Astrocyte of the spinal cord (primary cell): ENCODE data around the gene GDA.
A peak's percentile ranks its signal among the peaks of the same experiment; 100 is the strongest.

Experiments
- DNase-seq: peaks from one replicate; pipeline ENCODE4 v3.0.0; 2011; ENCODE audit warnings: low read depth, low spot score
- H3K4me3 ChIP-seq: 2 replicates; pipeline ENCODE4 v1.5.1; 2011; ENCODE audit warnings: low read depth, mild to moderate bottlenecking, low read length, moderate library complexity
- in situ Hi-C: cut with HindIII; loops from 2 replicates; pipeline ENCODE4 v1.10.0; 2017; ENCODE audit warnings: low sequenced_read_pairs
- TF ChIP-seq, protein P1 (sequence below): IDR thresholded peaks from 2 replicates; pipeline ENCODE4 v1.5.1; 2012; ENCODE audit warnings: low read depth, mild to moderate bottlenecking, low read length, inconsistent platforms

The GDA gene

DNA sequence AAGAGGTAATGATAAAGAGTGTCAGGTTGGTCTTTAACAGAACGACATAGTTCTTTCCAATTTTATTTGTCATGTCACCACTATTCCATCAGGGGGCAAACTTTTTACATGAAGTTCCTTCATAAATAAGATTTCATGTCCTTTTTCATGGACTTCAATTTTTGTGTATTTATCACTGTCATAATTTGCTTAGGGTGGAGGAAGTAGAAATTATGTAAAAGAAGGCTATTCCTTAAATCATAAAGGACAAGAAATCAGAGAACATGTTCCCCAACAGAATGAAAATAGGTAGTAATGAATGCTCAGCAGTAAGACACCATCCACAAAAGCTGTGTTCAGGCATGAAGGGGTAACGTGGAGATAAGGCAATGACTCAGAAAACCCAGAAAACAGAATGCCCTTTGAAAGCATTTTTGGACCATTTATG lies 143.0 kb downstream of the GDA start:
- TF ChIP-seq, protein P1, sequence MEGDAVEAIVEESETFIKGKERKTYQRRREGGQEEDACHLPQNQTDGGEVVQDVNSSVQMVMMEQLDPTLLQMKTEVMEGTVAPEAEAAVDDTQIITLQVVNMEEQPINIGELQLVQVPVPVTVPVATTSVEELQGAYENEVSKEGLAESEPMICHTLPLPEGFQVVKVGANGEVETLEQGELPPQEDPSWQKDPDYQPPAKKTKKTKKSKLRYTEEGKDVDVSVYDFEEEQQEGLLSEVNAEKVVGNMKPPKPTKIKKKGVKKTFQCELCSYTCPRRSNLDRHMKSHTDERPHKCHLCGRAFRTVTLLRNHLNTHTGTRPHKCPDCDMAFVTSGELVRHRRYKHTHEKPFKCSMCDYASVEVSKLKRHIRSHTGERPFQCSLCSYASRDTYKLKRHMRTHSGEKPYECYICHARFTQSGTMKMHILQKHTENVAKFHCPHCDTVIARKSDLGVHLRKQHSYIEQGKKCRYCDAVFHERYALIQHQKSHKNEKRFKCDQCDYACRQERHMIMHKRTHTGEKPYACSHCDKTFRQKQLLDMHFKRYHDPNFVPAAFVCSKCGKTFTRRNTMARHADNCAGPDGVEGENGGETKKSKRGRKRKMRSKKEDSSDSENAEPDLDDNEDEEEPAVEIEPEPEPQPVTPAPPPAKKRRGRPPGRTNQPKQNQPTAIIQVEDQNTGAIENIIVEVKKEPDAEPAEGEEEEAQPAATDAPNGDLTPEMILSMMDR = peak; percentile 45
- peak; percentile 68 for DNase-seq
- no peak overlapping the region for H3K4me3 ChIP-seq
- in situ Hi-C loops = no loop called here

DNA sequence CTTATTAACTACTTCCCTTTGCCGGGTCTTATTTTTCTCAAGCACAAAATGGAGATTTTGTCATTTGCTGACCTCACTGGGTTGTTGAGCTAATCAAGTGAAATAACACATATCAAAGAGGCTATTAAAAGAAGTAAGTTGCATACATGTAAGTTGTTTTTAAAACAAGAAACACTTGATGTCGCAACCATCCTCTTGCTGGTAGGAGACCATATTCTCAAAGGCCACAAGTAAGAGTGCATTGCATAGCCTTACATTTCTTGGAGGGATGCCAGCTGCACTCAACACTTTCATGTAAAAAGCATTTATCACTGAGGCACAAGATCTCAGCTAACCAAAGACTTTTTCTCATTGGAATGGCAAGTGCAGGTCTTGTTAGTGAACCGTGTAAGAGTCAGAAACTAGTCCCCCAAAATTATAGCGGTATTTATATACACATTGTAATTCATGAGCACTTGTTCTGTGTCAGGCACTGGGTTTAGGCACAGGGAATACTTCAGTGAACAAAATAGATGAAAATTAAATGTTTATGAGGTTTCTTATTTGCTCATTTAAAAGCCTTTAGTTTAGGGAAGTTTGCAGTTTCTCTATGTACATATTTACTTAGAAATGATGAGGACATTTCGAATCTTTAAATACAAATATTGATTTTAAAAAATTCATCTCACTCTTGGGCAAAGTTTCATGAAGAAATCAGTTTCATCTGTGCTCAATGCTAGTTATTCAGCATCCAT lies 143.8 kb downstream of the GDA start:
- no peak overlapping the region for H3K4me3 ChIP-seq
- DNase-seq = peak; percentile 73
- TF ChIP-seq, protein P1 = no peak
- in situ Hi-C loops = no loop called here

DNA sequence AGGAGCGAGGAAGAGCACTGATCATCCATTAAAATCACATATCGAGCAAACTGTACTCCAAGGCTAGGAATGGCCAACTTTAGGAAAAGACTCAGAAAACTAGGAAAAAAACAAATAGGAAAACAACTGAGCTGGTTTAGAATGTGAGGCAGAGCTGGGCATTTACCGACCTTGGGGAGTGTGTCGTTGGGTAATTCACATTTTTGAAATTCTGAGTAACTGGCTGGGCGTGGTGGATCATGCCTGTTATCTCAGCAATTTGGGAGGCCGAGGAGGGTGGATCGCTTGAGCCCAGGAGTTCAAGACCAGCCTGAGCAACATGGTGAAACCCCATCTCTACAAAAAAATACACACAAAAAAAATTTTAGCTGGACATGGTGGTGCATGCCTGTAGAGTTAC lies 145.7 kb downstream of the GDA start:
- DNase-seq = no peak
- TF ChIP-seq, protein P1 = no peak
- no peak overlapping the region for H3K4me3 ChIP-seq
- in situ Hi-C loops = no loop called here

DNA sequence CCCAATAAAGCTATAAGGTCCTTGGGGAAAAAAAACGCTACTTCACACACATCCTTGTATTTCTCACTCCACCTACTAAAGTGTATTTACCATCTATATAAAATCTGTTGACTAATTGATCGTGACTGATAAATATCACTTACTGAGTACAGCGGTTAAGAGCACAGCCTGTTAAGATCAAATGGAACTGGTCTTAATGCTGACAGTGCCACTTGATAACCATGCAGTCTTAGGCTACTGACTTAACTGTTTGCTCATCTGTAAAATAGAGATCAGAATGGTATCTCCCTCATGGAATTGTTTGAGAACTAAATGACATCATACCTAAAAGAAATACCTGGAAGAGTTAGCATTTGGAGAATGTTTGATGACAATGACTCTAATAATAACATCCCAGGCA lies 148.3 kb downstream of the GDA start:
- in situ Hi-C loops = no loop called here
- no peak overlapping the region for H3K4me3 ChIP-seq
- no peak for DNase-seq
- TF ChIP-seq, protein P1 = no peak

DNA sequence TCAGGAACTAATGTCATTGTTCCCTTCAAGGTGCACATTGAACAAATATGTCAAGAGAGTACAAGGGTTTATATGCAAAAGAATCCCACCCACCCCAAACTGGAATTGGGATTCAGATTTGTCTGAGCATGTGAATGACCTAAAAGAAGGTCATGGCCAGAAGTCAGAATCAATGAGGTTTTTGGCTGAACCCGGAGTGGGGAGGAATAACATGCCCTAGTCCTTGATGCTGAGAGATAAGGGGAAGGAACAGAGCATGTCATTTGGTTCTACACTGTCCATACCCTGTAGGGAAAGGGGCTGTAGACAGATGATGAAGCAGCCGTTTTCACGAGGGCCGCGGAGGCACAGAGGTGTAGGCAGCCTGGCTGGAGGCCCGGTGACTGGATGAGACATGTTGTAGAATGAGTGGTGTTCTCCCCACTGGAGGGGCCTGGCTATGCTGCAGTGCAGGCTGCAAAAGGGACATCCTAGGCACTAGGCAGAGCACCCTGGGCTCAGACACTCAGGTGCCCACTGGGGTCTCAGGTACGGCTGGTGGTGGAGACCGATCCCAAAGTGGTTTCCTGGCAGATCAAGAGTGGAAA lies 149.9 kb downstream of the GDA start:
- no peak overlapping the region for H3K4me3 ChIP-seq
- TF ChIP-seq, protein P1 = no peak
- DNase-seq = no peak
- in situ Hi-C loops = no loop called here

DNA sequence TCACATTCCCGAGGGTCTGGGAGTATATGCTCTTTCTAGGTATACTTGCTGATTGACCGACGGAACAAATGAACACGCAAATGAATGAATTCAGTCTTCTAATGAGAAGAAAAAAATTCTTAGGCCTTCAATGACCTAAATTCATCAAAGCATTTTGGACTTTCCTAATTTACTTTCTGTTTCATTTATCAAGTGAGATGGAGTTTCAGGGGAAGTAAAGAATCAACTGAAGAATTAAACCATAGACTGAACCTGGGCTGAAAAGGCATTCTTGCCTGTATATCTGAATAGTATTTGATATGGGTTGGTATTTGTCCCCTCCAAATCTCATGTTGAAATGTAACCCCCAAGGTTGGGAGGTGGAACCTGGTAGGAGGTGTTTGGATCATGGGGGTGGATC lies 151.6 kb downstream of the GDA start:
- in situ Hi-C loops = no loop called here
- no peak overlapping the region for H3K4me3 ChIP-seq
- no peak for DNase-seq
- TF ChIP-seq, protein P1 = no peak
